HG03575 (cell line): Measurements from ENCODE around the gene SPP1.
"Not testable (repeated sequence)": the region's sequence is repeated elsewhere in the genome, so short reads cannot be mapped to it uniquely, and the experiment has no call there.

Source experiments
- ATAC-seq: cut with Tn5 transposase; IDR thresholded peaks from one replicate; pipeline ENCODE4 v1.9.1; 2021; ENCODE audit not compliant: unreplicated experiment, insufficient number of reproducible peaks, low FRiP score; ENCODE audit errors: extremely low read depth

Gene SPP1

DNA sequence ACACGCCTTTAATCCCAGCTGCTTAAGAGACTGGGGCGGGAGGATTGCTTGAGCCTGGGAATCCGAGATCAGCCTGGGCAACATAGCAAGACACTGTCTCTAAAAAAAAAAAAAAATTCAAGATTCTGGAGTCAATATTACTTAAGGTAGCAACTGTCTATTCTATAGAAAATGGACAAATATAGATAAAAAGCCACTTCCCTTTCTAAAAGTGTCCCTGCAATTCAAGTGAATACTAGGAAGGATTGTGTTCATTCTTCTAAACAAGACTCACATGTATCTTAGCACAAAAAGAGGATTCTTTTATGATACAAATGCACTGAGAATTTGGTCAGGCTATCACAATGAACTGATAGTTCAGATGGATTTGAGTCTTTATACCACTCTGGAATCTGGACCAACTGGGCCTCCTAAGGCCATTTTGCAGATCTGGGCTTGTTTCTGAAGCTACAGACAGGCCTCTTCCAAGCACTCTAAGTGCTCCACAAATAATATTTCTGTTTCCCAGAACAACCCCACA lies 38.9 kb downstream of the SPP1 start:
- ATAC-seq: no peak

GRCh38 chr4:88015659-88016295 lies 40.3 kb downstream of the SPP1 start:
- ATAC-seq: no peak

DNA sequence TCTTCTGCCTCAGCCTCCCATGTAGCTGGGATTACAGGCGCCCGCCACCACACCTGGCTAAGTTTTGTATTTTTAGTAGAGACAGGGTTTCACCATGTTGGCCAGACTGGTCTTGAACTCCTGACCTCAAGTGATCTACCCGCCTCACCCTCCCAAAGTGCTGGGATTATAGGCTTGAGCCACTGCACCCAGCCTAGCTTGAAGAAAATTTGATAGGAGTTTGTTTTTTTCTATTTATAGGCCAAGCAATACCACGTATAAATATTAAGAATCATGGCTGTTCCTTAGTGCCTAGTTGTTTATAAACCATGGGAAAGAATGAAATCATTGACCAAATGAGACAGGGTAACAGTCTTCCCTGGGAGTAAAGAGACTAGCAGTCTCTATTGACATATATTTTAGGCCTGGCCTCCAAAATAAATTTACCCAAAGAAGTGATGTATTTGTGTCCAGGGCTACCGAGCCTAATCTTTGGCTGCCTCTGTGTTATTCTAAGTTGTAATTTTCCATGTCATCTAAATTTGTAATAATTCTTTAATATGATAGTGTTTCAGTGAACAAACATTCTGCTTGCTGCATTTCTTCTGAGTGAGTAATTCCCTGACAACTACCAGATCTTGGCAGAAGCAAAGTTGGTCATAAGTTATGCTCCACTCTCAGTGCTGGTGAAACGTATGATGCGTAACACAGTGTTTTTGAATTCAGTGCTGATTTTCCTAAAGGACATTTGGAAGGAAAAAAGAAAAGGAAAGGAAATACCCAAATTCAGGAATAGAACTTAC lies 42.2 kb downstream of the SPP1 start:
- no peak for ATAC-seq

DNA sequence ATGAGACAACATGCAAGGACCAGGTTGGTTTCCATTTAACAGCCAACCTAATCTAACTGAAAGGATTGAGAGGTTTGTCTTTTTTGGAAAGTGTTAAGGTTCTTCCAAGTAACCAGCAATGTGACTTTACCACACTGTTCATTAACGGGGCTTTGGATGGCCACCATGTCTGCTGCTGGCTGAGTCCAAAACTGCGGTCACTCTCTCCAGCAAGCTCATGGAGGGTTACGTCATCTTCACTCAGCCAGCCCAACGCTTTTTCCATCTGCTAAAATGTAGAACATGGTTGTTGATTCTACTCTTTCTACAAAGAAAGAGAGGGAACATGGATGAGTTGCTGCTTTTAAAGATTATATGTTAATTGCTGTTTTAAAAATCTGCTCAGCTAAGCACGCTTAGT lies 43.0 kb downstream of the SPP1 start:
- no peak for ATAC-seq

GRCh38 chr4:88021824-88022223 lies 46.3 kb downstream of the SPP1 start:
- ATAC-seq: no peak

DNA sequence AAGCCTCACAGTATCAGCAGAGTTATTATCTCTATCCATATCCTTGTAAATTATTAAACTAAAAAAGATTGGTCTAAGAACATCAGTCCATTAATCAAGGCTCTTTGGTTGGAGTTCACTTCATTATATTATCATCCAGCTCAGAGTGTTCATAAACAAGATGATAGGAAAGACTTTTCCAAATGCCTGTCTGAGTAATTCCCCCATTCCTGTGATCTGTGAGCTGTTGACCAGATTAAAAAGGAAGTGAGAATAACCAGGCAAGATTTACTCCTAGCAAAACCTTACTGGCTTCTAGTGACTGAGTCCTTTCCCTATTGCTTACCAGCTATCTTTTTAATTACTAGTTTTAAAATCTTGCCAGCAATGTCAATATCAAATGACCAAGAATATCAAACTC lies 46.8 kb downstream of the SPP1 start:
- no peak for ATAC-seq

DNA sequence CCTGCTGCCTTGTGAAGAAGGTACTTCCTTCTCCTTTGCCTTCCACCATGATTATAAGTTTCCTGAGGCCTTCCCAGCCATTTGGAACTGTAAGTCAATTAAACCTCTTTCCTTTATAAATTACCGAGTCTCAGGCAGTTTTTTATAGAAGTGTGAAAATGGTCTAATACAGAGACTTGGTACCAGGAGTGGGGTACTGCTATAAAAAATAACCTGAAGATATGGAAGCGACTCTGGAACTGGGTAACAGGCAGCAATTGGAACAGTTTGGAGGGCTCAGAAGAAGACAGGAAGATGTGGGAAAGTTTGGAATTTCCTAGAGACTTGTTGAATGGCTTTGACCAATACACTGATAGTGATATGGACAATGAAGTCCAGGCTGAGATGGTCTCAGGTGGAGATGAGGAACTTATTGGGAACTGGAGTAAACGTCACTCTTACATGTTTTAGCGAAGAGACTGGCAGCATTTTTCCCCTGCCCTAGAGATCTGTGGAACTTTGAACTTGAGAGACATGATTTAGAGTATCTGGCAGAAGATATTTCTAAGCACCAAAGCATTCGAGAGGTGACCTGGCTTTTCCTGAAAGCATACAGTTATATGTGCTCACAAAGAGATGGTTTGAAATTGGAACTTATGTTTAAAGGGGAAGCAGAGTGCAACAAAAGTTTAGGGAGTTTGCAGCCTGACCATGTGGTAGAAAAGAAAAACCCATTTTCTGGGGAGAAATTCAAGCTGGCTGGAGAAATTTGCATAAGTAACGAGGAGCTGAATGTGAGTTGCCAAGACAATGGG lies 50.6 kb downstream of the SPP1 start:
- ATAC-seq: not testable (repeated sequence)

- no peak for ATAC-seq
Measured at GRCh38 chr4:88027611-88028608, 52.4 kb downstream of the SPP1 start.

DNA sequence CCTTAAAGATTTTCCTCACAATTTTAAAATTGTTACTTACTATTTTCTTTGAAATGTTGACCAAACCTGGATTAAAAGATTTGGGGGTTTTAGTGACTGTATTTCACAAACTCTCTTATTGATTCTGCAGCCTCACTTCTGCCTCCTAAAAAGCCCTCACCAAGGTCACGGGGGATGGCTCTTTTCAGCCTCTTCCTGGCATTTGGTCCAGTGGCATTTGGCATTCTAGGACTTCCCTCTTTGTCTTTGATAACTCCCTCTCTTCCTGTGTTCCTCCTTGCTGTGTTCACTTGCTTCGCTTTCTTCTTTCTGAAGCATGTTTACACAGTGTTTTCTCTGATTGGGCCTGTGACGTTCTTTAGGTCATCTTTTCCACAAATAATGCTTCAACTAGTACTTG lies 53.4 kb downstream of the SPP1 start:
- no peak for ATAC-seq

DNA sequence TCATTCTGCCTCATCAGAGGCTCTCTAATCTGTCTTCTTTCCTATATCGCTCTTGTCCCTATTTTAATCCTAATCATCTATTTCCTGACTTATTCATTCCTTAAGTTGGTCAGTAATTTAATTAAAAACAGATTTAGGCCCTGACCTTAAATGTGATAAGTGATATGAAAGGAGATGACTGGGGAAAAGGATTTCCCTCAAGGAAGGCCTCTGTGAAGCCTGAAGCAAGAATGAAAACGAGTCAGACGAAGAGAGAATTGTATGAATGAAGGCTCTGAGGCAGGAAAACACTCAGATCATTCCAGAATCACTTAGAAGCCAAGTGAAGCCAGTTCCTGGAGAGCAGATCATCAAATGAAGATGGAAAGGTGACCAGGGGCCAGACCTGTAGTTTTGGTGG lies 54.0 kb downstream of the SPP1 start:
- no peak for ATAC-seq

DNA sequence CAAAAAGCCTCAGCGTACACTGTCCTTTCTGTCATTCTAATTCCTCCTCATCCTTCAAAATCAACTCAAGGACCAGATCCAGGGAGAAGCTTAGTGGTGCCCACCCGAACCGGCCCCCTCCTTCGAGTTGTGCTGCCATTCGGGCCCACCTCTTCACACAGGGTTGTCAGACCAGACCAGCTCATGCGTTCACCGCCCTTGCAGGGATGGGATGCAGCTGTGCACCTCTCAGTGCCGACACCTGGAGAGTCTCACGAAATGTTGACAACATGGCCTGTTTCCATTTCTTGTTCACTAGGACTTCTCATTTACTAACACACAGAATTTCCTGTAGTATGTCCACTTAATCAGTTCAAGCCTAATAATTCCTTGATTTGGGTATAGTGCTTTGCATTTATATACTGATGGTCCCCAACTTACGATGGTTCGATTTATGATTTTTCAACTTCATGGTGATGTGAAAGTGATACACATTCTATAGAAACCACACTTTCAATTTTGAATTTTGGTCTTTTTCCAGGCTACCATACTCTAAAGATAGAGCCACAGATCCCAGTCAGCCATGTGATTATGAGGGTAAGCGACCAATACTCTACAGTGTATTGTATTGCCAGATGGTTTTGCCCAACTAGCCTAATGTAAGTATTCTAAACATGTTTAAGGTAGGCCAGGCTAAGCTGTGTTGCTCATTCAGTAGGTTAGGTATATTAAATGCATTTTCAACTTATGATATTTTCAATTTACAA lies 55.2 kb downstream of the SPP1 start:
- no peak for ATAC-seq
